ENCODE measurements around the gene KDM1A. TPM values are rescaled to one million over a fixed set of nuclear protein-coding genes. Genes with fewer than 3 reads are reported as not detected.

The KDM1A gene
- total and polyA plus RNA-seq, 2 of the 13 experiments (the other 11 are each of a cell fraction or from before 2014, with no cell fraction given), result 81.3 to 173 TPM

- TF ChIP-seq ZNF557 (CRISPR knock-in tag; IDR thresholded peaks at IDR 0.05) (no peak), SRSF9 (IDR thresholded peaks at IDR 0.05; ENCODE audit: borderline replicate concordance, insufficient read depth, low read depth, low read length, poor library complexity, severe bottlenecking) (no peak), ZNF713 (CRISPR knock-in tag; IDR thresholded peaks at IDR 0.05) (peak; percentile 78; the same call in 1 of the 2 replicates), YY1 (IDR thresholded peaks at IDR 0.05; ENCODE audit: insufficient read depth, insufficient replicate concordance, low read depth, low read length) (peak; percentile 84), PAF1 (CRISPR knock-in tag; IDR thresholded peaks at IDR 0.05) (no peak), ZNF256 (CRISPR knock-in tag; conservative IDR thresholded peaks at IDR 0.05) (no peak; the same call in 1 of the 2 replicates), ZFP41 (CRISPR knock-in tag; IDR thresholded peaks at IDR 0.05; ENCODE audit: borderline replicate concordance) (peak; percentile 87; the same call in 1 of the 2 replicates), MZF1 (CRISPR knock-in tag; IDR thresholded peaks at IDR 0.05; ENCODE audit: borderline replicate concordance) (no peak), RBAK (CRISPR knock-in tag; IDR thresholded peaks at IDR 0.05) (no peak)
- TF ChIP-seq, protein P1, sequence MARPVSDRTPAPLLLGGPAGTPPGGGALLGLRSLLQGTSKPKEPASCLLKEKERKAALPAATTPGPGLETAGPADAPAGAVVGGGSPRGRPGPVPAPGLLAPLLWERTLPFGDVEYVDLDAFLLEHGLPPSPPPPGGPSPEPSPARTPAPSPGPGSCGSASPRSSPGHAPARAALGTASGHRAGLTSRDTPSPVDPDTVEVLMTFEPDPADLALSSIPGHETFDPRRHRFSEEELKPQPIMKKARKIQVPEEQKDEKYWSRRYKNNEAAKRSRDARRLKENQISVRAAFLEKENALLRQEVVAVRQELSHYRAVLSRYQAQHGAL (CRISPR knock-in tag; IDR thresholded peaks at IDR 0.05; ENCODE audit: not compliant biosample characterization), result no peak
- TF ChIP-seq, protein P2, sequence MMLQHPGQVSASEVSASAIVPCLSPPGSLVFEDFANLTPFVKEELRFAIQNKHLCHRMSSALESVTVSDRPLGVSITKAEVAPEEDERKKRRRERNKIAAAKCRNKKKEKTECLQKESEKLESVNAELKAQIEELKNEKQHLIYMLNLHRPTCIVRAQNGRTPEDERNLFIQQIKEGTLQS (CRISPR knock-in tag; IDR thresholded peaks at IDR 0.05), result 0 out of 2 replicates have a peak, but pooled peaks have one; percentile 16
- TF ChIP-seq, protein P3, sequence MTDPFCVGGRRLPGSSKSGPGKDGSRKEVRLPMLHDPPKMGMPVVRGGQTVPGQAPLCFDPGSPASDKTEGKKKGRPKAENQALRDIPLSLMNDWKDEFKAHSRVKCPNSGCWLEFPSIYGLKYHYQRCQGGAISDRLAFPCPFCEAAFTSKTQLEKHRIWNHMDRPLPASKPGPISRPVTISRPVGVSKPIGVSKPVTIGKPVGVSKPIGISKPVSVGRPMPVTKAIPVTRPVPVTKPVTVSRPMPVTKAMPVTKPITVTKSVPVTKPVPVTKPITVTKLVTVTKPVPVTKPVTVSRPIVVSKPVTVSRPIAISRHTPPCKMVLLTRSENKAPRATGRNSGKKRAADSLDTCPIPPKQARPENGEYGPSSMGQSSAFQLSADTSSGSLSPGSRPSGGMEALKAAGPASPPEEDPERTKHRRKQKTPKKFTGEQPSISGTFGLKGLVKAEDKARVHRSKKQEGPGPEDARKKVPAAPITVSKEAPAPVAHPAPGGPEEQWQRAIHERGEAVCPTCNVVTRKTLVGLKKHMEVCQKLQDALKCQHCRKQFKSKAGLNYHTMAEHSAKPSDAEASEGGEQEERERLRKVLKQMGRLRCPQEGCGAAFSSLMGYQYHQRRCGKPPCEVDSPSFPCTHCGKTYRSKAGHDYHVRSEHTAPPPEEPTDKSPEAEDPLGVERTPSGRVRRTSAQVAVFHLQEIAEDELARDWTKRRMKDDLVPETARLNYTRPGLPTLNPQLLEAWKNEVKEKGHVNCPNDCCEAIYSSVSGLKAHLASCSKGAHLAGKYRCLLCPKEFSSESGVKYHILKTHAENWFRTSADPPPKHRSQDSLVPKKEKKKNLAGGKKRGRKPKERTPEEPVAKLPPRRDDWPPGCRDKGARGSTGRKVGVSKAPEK (CRISPR knock-in tag; IDR thresholded peaks at IDR 0.05; ENCODE audit: borderline replicate concordance), result 0 out of 2 replicates have a peak, but pooled peaks have one; percentile 34
- TF ChIP-seq, protein P4, sequence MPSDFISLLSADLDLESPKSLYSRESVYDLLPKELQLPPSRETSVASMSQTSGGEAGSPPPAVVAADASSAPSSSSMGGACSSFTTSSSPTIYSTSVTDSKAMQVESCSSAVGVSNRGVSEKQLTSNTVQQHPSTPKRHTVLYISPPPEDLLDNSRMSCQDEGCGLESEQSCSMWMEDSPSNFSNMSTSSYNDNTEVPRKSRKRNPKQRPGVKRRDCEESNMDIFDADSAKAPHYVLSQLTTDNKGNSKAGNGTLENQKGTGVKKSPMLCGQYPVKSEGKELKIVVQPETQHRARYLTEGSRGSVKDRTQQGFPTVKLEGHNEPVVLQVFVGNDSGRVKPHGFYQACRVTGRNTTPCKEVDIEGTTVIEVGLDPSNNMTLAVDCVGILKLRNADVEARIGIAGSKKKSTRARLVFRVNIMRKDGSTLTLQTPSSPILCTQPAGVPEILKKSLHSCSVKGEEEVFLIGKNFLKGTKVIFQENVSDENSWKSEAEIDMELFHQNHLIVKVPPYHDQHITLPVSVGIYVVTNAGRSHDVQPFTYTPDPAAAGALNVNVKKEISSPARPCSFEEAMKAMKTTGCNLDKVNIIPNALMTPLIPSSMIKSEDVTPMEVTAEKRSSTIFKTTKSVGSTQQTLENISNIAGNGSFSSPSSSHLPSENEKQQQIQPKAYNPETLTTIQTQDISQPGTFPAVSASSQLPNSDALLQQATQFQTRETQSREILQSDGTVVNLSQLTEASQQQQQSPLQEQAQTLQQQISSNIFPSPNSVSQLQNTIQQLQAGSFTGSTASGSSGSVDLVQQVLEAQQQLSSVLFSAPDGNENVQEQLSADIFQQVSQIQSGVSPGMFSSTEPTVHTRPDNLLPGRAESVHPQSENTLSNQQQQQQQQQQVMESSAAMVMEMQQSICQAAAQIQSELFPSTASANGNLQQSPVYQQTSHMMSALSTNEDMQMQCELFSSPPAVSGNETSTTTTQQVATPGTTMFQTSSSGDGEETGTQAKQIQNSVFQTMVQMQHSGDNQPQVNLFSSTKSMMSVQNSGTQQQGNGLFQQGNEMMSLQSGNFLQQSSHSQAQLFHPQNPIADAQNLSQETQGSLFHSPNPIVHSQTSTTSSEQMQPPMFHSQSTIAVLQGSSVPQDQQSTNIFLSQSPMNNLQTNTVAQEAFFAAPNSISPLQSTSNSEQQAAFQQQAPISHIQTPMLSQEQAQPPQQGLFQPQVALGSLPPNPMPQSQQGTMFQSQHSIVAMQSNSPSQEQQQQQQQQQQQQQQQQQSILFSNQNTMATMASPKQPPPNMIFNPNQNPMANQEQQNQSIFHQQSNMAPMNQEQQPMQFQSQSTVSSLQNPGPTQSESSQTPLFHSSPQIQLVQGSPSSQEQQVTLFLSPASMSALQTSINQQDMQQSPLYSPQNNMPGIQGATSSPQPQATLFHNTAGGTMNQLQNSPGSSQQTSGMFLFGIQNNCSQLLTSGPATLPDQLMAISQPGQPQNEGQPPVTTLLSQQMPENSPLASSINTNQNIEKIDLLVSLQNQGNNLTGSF (CRISPR knock-in tag; IDR thresholded peaks at IDR 0.05), result no peak; the same call in 1 of the 2 replicates
- TF ChIP-seq, protein P5, sequence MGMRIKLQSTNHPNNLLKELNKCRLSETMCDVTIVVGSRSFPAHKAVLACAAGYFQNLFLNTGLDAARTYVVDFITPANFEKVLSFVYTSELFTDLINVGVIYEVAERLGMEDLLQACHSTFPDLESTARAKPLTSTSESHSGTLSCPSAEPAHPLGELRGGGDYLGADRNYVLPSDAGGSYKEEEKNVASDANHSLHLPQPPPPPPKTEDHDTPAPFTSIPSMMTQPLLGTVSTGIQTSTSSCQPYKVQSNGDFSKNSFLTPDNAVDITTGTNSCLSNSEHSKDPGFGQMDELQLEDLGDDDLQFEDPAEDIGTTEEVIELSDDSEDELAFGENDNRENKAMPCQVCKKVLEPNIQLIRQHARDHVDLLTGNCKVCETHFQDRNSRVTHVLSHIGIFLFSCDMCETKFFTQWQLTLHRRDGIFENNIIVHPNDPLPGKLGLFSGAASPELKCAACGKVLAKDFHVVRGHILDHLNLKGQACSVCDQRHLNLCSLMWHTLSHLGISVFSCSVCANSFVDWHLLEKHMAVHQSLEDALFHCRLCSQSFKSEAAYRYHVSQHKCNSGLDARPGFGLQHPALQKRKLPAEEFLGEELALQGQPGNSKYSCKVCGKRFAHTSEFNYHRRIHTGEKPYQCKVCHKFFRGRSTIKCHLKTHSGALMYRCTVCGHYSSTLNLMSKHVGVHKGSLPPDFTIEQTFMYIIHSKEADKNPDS (CRISPR knock-in tag; IDR thresholded peaks at IDR 0.05), result no peak
These were observed at the start of gene KDM1A (continued) for GRCh38 chr1:23019094-23019862.

Data from HepG2 (cell line).